ENCODE results near the gene RBMS1.

Gene RBMS1

GRCh38 chr2:160223560-160223959 lies 270.0 kb downstream of the RBMS1 start:
- no peak overlapping the region for H3K4me3 ChIP-seq (ENCODE audit: control insufficient read depth, low read depth, low read length)
- DNase-seq (ENCODE audit: low read depth) = no peak
- TF ChIP-seq, protein P1, sequence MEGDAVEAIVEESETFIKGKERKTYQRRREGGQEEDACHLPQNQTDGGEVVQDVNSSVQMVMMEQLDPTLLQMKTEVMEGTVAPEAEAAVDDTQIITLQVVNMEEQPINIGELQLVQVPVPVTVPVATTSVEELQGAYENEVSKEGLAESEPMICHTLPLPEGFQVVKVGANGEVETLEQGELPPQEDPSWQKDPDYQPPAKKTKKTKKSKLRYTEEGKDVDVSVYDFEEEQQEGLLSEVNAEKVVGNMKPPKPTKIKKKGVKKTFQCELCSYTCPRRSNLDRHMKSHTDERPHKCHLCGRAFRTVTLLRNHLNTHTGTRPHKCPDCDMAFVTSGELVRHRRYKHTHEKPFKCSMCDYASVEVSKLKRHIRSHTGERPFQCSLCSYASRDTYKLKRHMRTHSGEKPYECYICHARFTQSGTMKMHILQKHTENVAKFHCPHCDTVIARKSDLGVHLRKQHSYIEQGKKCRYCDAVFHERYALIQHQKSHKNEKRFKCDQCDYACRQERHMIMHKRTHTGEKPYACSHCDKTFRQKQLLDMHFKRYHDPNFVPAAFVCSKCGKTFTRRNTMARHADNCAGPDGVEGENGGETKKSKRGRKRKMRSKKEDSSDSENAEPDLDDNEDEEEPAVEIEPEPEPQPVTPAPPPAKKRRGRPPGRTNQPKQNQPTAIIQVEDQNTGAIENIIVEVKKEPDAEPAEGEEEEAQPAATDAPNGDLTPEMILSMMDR (conservative IDR thresholded peaks at IDR 0.05; ENCODE audit: control insufficient read depth, insufficient read depth, low read depth, low read length) = no peak

GRCh38 chr2:160222546-160223283 lies 270.9 kb downstream of the RBMS1 start:
- DNase-seq (ENCODE audit: low read depth) = no peak
- TF ChIP-seq, protein P1 (conservative IDR thresholded peaks at IDR 0.05; ENCODE audit: control insufficient read depth, insufficient read depth, low read depth, low read length) = no peak
- no peak overlapping the region for H3K4me3 ChIP-seq (ENCODE audit: control insufficient read depth, low read depth, low read length)

All from fibroblast of mammary gland (primary cell).